Sigmoid colon (tissue), 7 donors: ENCODE data around the gene GAMT. TPM values are rescaled to one million over a fixed set of nuclear protein-coding genes. Genes with fewer than 3 reads are reported as not detected.
A peak's percentile ranks its signal among the peaks of the same experiment; 100 is the strongest.

Source experiments
- DNase-seq: peaks from one replicate; pipeline ENCODE4 v3.0.0-alpha.2; 2019
- H3K27ac ChIP-seq, 4 donors: fragments of 200-600 bp; sonication (generic); one replicate each; pipeline ENCODE4 v1.5.1; 2016 to 2019; ENCODE audit warnings: mild to moderate bottlenecking in 1 of 4
- H3K27me3 ChIP-seq, 3 donors: fragments of 200-600 bp; sonication (generic); one replicate each; pipeline ENCODE4 v1.5.1; 2019; ENCODE audit warnings: mild to moderate bottlenecking in 1 of 3
- H3K36me3 ChIP-seq, 4 donors: fragments of 200-600 bp; sonication (generic); one replicate each; pipeline ENCODE4 v1.5.1; 2016 to 2019
- H3K4me1 ChIP-seq, 4 donors: fragments of 200-600 bp; sonication (generic); one replicate each; pipeline ENCODE4 v1.5.1; 2017 to 2019
- H3K4me3 ChIP-seq, 4 donors: fragments of 200-600 bp; sonication (generic); one replicate each; pipeline ENCODE4 v1.5.1; 2017 to 2019; ENCODE audit warnings: mild to moderate bottlenecking in 2 of 4, moderate library complexity in 1 of 4
- H3K9me3 ChIP-seq, 4 donors: fragments of 200-600 bp in 3 of 4; sonication (generic) in 3 of 4; one replicate each; pipeline versions ENCODE4 v1.5.1 to v1.6.1; 2013 to 2019
- EP300 ChIP-seq, 4 donors: sonication (generic); formaldehyde crosslinking; IDR thresholded peaks; one replicate each; pipeline ENCODE4 v1.6.1; 2017; ENCODE audit warnings: antibody characterized with exemption in 4 of 4
- POLR2A ChIP-seq, 2 donors: fragments of 450-650 bp; IDR thresholded peaks; one replicate each; pipeline ENCODE4 v1.6.1; 2016; ENCODE audit warnings: antibody characterized with exemption in 2 of 2, mild to moderate bottlenecking in 2 of 2, moderate library complexity in 2 of 2
- POLR2AphosphoS5 ChIP-seq, 4 donors: sonication (generic); formaldehyde crosslinking; IDR thresholded peaks; one replicate each; pipeline ENCODE4 v1.6.1; 2017; ENCODE audit warnings: antibody characterized with exemption in 4 of 4
- WGBS, 2 donors: extraction: QIAGEN DNeasy Blood & Tissue Kit; methylation state at CpG; one replicate each; pipeline ENCODE4 v1.1.7; 2013; 5-methylcytosine and 5-hydroxymethylcytosine counted together
- intact Hi-C: fragments of 100-400 bp; cut with DNase I; formaldehyde crosslinking; loops from one replicate; pipeline ENCODE4 v1.15.1; 2023
- polyA plus RNA-seq, 3 donors: library from polyadenylated mRNA; stranded (reverse); fragments of 200-250 nt; gene quantifications; one replicate each; pipeline ENCODE4 v1.2.3, GENCODE V29; 2013
- total RNA-seq, 4 donors: library from RNA; depleted of rRNA; stranded (reverse); fragments of >200 nt; gene quantifications; one replicate each; pipeline ENCODE4 v1.1.0, GENCODE V29; 2016
- TF ChIP-seq, protein P1 (sequence below), 4 experiments: fragments of 450-650 bp in 3 of 4; fragments of 200-600 bp in 1 of 4; IDR thresholded peaks; one replicate each; pipeline ENCODE4 v1.5.1; 2016 to 2019; ENCODE audit warnings: antibody characterized with exemption in 4 of 4, mild to moderate bottlenecking in 3 of 4, moderate library complexity in 2 of 4
- donor health status: healthy with polysubstance abuse.
- donor health status: Bipolar disorder and iron deficiency.
- donor health status: healthy.

GAMT gene
- total and polyA plus RNA-seq, 7 donors, result 1.8 to 16.6 (median 7.8) TPM

DNA sequence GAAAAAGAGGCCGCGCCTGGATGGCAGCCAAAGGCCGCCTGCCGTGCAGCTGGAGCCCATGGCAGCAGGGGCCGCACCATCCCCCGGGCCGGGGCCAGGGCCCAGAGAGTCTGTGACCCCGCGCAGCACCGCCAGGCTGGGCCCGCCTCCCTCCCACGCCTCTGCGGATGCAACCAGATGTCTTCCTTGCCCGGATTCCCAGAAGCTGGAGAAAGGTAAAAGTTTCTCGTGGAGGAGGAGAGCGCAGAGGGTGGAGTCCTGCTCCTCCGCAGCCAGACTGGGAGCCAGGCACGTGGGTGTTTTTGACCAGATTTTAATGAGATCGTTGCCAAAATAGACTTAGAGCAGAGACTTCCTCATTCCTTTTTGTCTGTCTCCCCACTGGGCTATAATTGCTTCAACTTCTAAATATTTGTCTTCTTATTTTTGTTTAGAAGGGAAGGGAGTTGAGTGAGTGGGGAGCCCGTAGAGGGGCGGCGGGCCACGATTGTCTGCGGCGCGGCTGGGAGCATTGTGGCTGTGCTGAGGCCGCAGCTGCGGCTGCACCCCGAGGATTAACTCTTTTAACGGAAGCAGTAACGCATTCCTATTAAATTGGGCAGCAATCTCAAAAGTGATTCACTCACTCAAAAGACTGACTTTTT, 40.4 kb downstream of the GAMT start:
- intact Hi-C loops, result no loop called here
- H3K27me3 ChIP-seq, result no peaks in the 10 kb centered on the region
- peaks cover 15 to 61% (median 21%) of the 10 kb centered on the region in 4 donors for H3K36me3 ChIP-seq
- peak; percentile 86 for DNase-seq
- 74 to 81% methylated on average over 31 of the region's 31 CpGs for WGBS, 2 donors
- H3K9me3 ChIP-seq, result no peaks in the 10 kb centered on the region
- peak in 1 of 4 donors; percentile 27 for TF ChIP-seq POLR2AphosphoS5 (IDR thresholded peaks at IDR 0.05)
- TF ChIP-seq, protein P1, sequence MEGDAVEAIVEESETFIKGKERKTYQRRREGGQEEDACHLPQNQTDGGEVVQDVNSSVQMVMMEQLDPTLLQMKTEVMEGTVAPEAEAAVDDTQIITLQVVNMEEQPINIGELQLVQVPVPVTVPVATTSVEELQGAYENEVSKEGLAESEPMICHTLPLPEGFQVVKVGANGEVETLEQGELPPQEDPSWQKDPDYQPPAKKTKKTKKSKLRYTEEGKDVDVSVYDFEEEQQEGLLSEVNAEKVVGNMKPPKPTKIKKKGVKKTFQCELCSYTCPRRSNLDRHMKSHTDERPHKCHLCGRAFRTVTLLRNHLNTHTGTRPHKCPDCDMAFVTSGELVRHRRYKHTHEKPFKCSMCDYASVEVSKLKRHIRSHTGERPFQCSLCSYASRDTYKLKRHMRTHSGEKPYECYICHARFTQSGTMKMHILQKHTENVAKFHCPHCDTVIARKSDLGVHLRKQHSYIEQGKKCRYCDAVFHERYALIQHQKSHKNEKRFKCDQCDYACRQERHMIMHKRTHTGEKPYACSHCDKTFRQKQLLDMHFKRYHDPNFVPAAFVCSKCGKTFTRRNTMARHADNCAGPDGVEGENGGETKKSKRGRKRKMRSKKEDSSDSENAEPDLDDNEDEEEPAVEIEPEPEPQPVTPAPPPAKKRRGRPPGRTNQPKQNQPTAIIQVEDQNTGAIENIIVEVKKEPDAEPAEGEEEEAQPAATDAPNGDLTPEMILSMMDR (IDR thresholded peaks at IDR 0.05), result no peak
- peak overlapping the region; percentile 3 to 34 (median 24) for H3K4me3 ChIP-seq
- H3K4me1 ChIP-seq, result peaks cover 0 to 47% (median 40%) of the 10 kb centered on the region in 4 donors
- H3K27ac ChIP-seq, result peak overlapping the region; percentile 76 to 79 (median 78)

GRCh38 chr19:1360126-1360817, 41.1 kb downstream of the GAMT start:
- peak overlapping the region; percentile 76 to 79 (median 78) for H3K27ac ChIP-seq
- no peaks in the 10 kb centered on the region for H3K9me3 ChIP-seq
- H3K27me3 ChIP-seq, result no peaks in the 10 kb centered on the region
- H3K36me3 ChIP-seq, result peaks cover 15 to 54% (median 21%) of the 10 kb centered on the region in 4 donors
- intact Hi-C loops, result no loop called here
- peaks cover 0 to 54% (median 44%) of the 10 kb centered on the region in 4 donors for H3K4me1 ChIP-seq
- TF ChIP-seq EP300 (IDR thresholded peaks at IDR 0.05) (no peak), POLR2A (IDR thresholded peaks at IDR 0.05) (no peak), POLR2AphosphoS5 (IDR thresholded peaks at IDR 0.05) (no peak)
- TF ChIP-seq, protein P1 (IDR thresholded peaks at IDR 0.05), result no peak
- peak overlapping the region in 2 of 4 donors; percentile 33 to 34 for H3K4me3 ChIP-seq
- DNase-seq, result no peak
- WGBS, 2 donors, result 83 to 89% methylated on average over 30 of the region's 30 CpGs

GRCh38 chr19:1357531-1358109, 43.7 kb downstream of the GAMT start:
- peaks cover 0 to 55% (median 54%) of the 10 kb centered on the region in 4 donors for H3K4me1 ChIP-seq
- WGBS, 2 donors, result 93 to 94% methylated on average over 24 of the region's 24 CpGs
- no peak for TF ChIP-seq POLR2AphosphoS5 (IDR thresholded peaks at IDR 0.05)
- no peak for TF ChIP-seq EP300 (IDR thresholded peaks at IDR 0.05)
- TF ChIP-seq, protein P1 (IDR thresholded peaks at IDR 0.05), result no peak
- no peak for TF ChIP-seq POLR2A (IDR thresholded peaks at IDR 0.05)
- no peaks in the 10 kb centered on the region for H3K27me3 ChIP-seq
- intact Hi-C loops, result loop anchor here (5.0 kb wide), 2 partner anchors 50 to 80 kb away; partner anchors contain the start of genes DAZAP1 and FAM174C
- no peak overlapping the region for H3K27ac ChIP-seq
- no peak for DNase-seq
- H3K36me3 ChIP-seq, result peaks cover 6 to 34% (median 11%) of the 10 kb centered on the region in 4 donors
- H3K9me3 ChIP-seq, result no peaks in the 10 kb centered on the region
- H3K4me3 ChIP-seq, result no peak overlapping the region

DNA sequence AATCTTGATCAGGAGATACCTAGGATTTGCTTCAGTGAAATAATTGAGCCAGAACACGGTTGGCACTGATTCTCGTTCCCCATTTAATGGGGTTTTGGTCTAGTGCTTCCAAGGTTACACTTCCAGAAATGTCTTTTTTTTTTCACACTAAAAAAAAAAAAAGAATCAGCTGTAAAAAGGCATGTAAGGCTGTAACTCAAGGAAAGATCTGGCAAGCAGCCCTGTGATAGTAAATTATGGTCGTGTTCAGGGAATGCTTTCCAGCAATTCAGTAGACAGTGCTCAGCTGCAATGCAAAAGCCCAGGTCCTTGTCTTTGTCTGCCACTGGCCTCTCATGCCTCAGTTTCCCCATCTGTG, 44.9 kb downstream of the GAMT start:
- Histone ChIP-seq H3K27ac (peak overlapping the region; percentile 91 to 99 (median 96)), H3K36me3 (peaks cover 0 to 27% (median 5%) of the 10 kb centered on the region in 4 donors), H3K4me1 (peaks cover 0 to 44% (median 43%) of the 10 kb centered on the region in 4 donors), H3K4me3 (peak overlapping the region in 3 of 4 donors; percentile 67 to 97 (median 89)), H3K9me3 (no peaks in the 10 kb centered on the region), H3K27me3 (no peaks in the 10 kb centered on the region)
- intact Hi-C loops, result loop anchor here (5.0 kb wide), 2 partner anchors 51 to 79 kb away; partner anchors contain the start of genes DAZAP1 and FAM174C
- DNase-seq, result no peak
- TF ChIP-seq, protein P1 (IDR thresholded peaks at IDR 0.05), result no peak
- TF ChIP-seq POLR2A (IDR thresholded peaks at IDR 0.05), result no peak
- TF ChIP-seq EP300 (IDR thresholded peaks at IDR 0.05), result no peak
- TF ChIP-seq POLR2AphosphoS5 (IDR thresholded peaks at IDR 0.05), result peak in 1 of 4 donors; percentile 51
- 17 to 49% methylated on average over 3 of the region's 3 CpGs for WGBS, 2 donors
